Measurements from ENCODE around the gene MMP24OS. TPM values are rescaled to one million over a fixed set of nuclear protein-coding genes. Genes with fewer than 3 reads are reported as not detected.
"Not testable (repeated sequence)": the region's sequence is repeated elsewhere in the genome, so short reads cannot be mapped to it uniquely, and the experiment has no call there.

MMP24OS gene
- total RNA-seq, 1 donor from 2014 or later, result 5.8 TPM

- not testable (repeated sequence) for DNase-seq (ENCODE audit: low read depth in 2 of 2)
Observed at GRCh38 chr20:35252598-35252997, 25.3 kb downstream of the MMP24OS start.

GRCh38 chr20:35252037-35252461, 25.9 kb downstream of the MMP24OS start:
- DNase-seq (ENCODE audit: low read depth in 2 of 2), result no peak

- no peak for DNase-seq (ENCODE audit: low read depth in 2 of 2)
Observed at GRCh38 chr20:35251613-35251940, 26.3 kb downstream of the MMP24OS start.

- no peak for DNase-seq (ENCODE audit: low read depth in 2 of 2)
Observed at GRCh38 chr20:35248641-35249475, 29.1 kb downstream of the MMP24OS start.

- DNase-seq (ENCODE audit: low read depth in 2 of 2), result no peak
Observed at GRCh38 chr20:35246723-35247122, 31.2 kb downstream of the MMP24OS start.

GRCh38 chr20:35243986-35244385, 33.9 kb downstream of the MMP24OS start:
- DNase-seq (ENCODE audit: low read depth in 2 of 2), result no peak

- DNase-seq (ENCODE audit: low read depth in 2 of 2), result no peak
Observed at GRCh38 chr20:35243317-35243716, 34.6 kb downstream of the MMP24OS start.

GRCh38 chr20:35240811-35241293, 37.1 kb downstream of the MMP24OS start:
- DNase-seq (ENCODE audit: low read depth in 2 of 2), result no peak

- DNase-seq (ENCODE audit: low read depth in 2 of 2), result peak in 1 of 2 donors; percentile 57
Observed at GRCh38 chr20:35240083-35240810, 37.7 kb downstream of the MMP24OS start.

GRCh38 chr20:35238735-35239134, 39.2 kb downstream of the MMP24OS start:
- no peak for DNase-seq (ENCODE audit: low read depth in 2 of 2)

- no peak for DNase-seq (ENCODE audit: low read depth in 2 of 2)
Observed at GRCh38 chr20:35238170-35238569, 39.8 kb downstream of the MMP24OS start.

GRCh38 chr20:35237486-35237885, 40.4 kb downstream of the MMP24OS start:
- no peak for DNase-seq (ENCODE audit: low read depth in 2 of 2)

- no peak for DNase-seq (ENCODE audit: low read depth in 2 of 2)
Observed at GRCh38 chr20:35235881-35236280, 42.0 kb downstream of the MMP24OS start.

GRCh38 chr20:35232575-35232974, 45.3 kb downstream of the MMP24OS start:
- DNase-seq (ENCODE audit: low read depth in 2 of 2), result peak in 1 of 2 donors; percentile 8

- DNase-seq (ENCODE audit: low read depth in 2 of 2), result peak; percentile 52 to 64
Observed at GRCh38 chr20:35226884-35227681, 50.8 kb downstream of the MMP24OS start.

Other genes starting within 250 kb of the MMP24OS start
- 64.1 and 70.2 TPM in 2 replicates for gene TRPC4AP, start 185.3 kb downstream of the MMP24OS start, total RNA-seq
- gene EDEM2, start 130.8 kb downstream of the MMP24OS start, total RNA-seq, result 76.3 and 123 TPM in 2 replicates
- 169 and 328 TPM in 2 replicates for gene PROCR, start 106.0 kb downstream of the MMP24OS start, total RNA-seq
- gene MMP24, start 51.4 kb downstream of the MMP24OS start, total RNA-seq, result under 0.01 and 0.20 TPM in 2 replicates
- 138 and 161 TPM in 2 replicates for gene EIF6, start 6.7 kb upstream of the MMP24OS start, total RNA-seq
- gene FAM83C, start 14.3 kb upstream of the MMP24OS start, total RNA-seq, result not detected in 2 replicates
- 15.7 and 19.2 TPM in 2 replicates for gene UQCC1, start 133.9 kb upstream of the MMP24OS start, total RNA-seq
- not detected in 2 replicates for gene GDF5, start 160.1 kb upstream of the MMP24OS start, total RNA-seq
- gene CEP250, start 177.5 kb upstream of the MMP24OS start, total RNA-seq, result 6.2 and 7.6 TPM in 2 replicates

Measured in lung microvascular endothelial cell (primary cell).